NCI-H1105 (cell line): ENCODE measurements around the gene PRB2.
"Not testable (repeated sequence)": the region's sequence is repeated elsewhere in the genome, so short reads cannot be mapped to it uniquely, and the experiment has no call there.

ENCODE experiments used
- DNase-seq: peaks from one replicate; lab custom pipeline; 2025; lab: John Stamatoyannopoulos, UW

PRB2 gene

DNA sequence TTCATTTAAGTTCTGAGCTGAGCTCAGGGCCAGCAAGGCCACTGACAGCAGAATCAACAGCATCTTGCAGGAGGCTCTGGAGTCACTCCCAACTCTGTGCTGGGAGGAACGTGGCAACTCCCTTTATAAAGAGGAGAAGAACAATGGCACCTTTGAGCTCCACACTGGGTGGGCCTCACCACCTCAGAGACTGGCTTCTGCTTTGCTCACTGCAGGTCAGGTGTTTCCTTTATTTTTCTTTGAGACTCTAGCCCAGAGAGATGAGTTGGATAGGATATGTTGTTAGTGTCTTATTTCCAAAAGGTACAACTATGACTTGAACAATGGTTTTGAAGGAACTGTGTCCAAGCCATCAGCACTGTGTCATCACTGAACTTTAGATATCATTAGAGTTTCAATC lies at the start of gene PRB2:
Gene PRB2 (minus strand): TSS at position 101 of the 400 bp plus-strand sequence. CDS start 38 bp downstream, at position 63.
- DNase-seq, result not testable (repeated sequence)

GRCh38 chr12:11437966-11438365 lies 42.6 kb upstream of the PRB2 start:
- DNase-seq, result no peak

GRCh38 chr12:11433664-11434063 lies 38.3 kb upstream of the PRB2 start:
- no peak for DNase-seq

DNA sequence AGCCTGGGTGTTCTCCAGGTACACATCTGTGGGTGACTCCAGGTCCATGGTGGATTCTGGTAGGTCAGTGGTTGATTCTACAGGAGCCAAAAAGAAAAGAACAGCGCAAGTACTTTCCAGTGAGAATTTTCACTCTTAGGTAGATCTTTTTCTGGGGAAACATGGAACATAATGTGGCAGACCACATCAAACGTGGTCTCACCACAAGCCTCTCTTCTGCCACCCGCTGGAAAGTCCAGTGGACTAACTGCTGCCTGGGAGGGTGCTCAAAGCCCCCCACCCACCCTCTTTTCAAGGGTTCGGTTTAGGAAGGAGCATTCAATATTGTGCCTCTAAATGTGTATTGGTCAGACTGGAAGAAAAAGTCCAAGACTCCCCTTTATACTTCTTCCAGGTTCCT lies 36.1 kb upstream of the PRB2 start:
- no peak for DNase-seq

GRCh38 chr12:11427341-11427740 lies 32.0 kb upstream of the PRB2 start:
- no peak for DNase-seq

- DNase-seq, result no peak
These were observed 17.4 kb upstream of the PRB2 start for GRCh38 chr12:11412731-11413130.

GRCh38 chr12:11408096-11408495 lies 12.7 kb upstream of the PRB2 start:
- no peak for DNase-seq

DNA sequence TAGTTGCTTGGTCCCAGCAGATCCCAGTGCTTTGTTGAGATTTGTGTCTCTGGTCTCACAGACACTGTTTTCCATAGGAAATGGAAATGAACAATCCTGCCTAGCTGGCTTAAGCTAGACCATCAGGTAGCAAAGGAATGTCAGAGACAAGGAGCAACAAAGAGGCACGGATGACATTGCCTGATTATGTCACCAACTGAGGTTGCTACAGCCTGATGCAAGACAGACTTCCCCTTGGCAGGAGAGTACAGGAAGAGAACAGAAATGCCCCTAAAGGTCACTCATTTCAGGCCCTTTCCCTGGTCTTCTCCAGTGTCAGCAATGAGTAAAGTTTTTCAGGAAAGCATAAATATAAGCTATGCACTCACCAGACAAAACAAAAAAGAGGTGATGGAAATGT lies 2.0 kb upstream of the PRB2 start:
- no peak for DNase-seq

DNA sequence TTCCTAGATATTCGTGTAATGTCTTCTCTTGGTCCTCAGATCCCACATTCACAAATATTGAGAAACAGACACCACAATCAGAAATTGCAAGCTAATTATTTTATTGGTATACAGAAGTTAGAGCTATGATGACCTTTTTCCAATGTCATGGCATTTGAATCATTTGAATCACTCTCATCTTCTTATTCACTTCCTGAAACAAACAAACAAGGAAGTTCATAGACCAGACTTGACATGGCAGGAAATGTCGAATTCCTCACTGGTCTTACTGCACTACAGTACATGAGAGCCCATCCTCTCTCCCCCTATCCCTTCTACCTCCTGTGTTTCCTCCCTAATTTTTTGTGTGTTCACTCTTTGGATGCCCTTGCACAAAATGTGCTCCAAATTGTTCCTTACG lies 3.9 kb downstream of the PRB2 start:
- not testable (repeated sequence) for DNase-seq

DNA sequence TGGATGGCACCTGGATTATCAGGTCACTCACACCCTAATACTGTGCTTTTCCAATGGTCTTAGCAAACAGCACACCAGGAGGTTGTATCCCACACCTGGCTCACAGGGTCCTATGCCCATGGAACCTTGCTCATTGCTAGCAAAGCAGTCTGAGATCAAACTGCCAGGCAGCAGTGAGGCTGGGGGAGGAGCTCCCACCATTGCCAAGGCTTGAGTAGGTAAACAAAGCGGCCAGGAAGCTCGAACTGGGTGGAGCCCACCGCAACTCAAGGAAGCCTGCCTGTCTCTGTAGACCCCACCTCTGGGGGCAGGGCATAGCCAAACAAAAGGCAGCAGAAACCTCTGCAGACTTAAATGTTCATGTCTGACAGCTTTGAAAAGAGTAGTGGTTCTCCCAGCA lies 17.9 kb downstream of the PRB2 start:
- not testable (repeated sequence) for DNase-seq

DNA sequence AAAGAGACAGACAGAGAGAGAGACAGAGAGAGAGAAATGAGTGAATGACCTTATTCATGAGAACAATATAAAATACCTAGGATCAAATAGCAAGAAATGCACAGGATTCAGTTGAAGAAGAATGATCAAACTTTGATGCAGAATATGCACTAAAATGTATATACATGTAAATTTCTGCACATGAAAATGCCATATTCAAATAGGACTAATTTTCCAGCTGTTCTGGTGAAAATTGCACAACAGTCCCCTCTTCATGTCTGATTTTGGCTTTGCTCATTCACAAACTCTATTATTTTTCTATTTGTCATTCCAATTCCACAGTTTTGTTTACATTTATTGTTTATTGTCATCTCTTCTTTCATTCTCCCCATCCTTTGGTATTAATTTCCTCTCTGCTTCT lies 34.2 kb downstream of the PRB2 start:
- DNase-seq, result no peak

DNA sequence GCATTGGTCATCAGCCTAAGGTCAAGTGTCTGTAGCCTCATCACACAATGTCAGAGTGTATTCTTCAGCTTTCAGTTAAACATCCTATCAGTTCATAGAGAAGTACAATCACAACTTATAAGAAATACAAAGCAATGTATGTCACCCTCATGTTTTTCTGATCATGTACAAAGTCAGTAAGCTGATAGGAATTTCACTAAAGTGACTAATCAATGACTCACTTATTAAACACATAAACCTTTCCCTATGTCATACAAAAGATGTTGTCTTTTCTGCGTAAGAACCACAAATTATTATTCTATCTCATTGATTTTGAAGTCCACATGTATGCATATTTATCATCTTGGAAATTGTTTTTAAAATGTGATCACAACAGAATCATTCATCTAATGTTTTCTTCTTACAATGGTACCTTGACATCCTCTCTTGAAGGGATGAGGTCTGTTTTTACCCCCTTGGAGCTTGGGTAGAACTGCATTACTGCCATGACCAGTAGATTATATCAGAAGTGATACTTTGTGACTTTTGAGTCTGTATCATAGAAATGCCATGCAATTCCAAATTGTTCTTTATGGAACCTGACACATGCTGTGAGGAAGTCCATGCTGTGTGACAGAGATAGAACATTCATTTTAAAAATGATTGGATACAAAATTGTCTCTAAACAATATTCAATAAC lies 35.0 kb downstream of the PRB2 start:
- not testable (repeated sequence) for DNase-seq

- not testable (repeated sequence) for DNase-seq
These were observed 43.6 kb downstream of the PRB2 start for GRCh38 chr12:11351736-11352135.

- DNase-seq, result no peak
These were observed 46.9 kb downstream of the PRB2 start for GRCh38 chr12:11348439-11348838.

GRCh38 chr12:11347810-11348209 lies 47.6 kb downstream of the PRB2 start:
- no peak for DNase-seq

- DNase-seq, result no peak
These were observed 50.9 kb downstream of the PRB2 start for GRCh38 chr12:11344500-11344899.
